K562 (cell line): ENCODE results near the gene DPM1. TPM values are rescaled to one million over a fixed set of nuclear protein-coding genes. Genes with fewer than 3 reads are reported as not detected.
A peak's percentile ranks its signal among the peaks of the same experiment; 100 is the strongest.

Experiments
- CREB1 ChIP-seq, 2 experiments: sonication (generic) in 1 of 2; formaldehyde crosslinking in 1 of 2; IDR thresholded peaks; 2 replicates each; pipeline versions ENCODE4 v1.6.1 to v1.8.0; 2012 to 2022; ENCODE audit warnings: inconsistent platforms in 1 of 2, mild to moderate bottlenecking in 1 of 2, missing genetic modification reagents in 1 of 2, moderate library complexity in 1 of 2
- FOXA3 ChIP-seq, 2 experiments: fragments of 450-650 bp in 1 of 2; sonication (generic) in 1 of 2; formaldehyde crosslinking; IDR thresholded peaks in 1 of 2; conservative IDR thresholded peaks in 1 of 2; 2 replicates each; pipeline versions ENCODE4 v1.4.0 to v1.8.0; 2020 to 2022; ENCODE audit warnings: mild to moderate bottlenecking in 2 of 2, missing genetic modification reagents in 1 of 2
- GABPB1 ChIP-seq: sonication (generic); formaldehyde crosslinking; IDR thresholded peaks from 2 replicates; pipeline ENCODE4 v1.8.0; 2022; ENCODE audit warnings: mild to moderate bottlenecking, missing genetic modification reagents
- NELFE ChIP-seq: IDR thresholded peaks from 2 replicates; pipeline ENCODE4 v1.6.1; 2011; ENCODE audit warnings: mild to moderate bottlenecking; ENCODE audit not compliant: insufficient read depth, insufficient read length
- NONO ChIP-seq, 2 experiments: fragments of 200-400 bp in 1 of 2; fragments of 450-650 bp in 1 of 2; formaldehyde crosslinking in 1 of 2; IDR thresholded peaks; 2 replicates each; pipeline ENCODE4 v1.6.1; 2017; ENCODE audit warnings: low read depth in 2 of 2, mild to moderate bottlenecking in 2 of 2, moderate library complexity in 2 of 2, low read length in 1 of 2
- PTTG1 ChIP-seq: fragments of 450-650 bp; IDR thresholded peaks from 2 replicates; pipeline ENCODE4 v1.6.1; 2016; ENCODE audit warnings: low read depth, mild to moderate bottlenecking, missing genetic modification characterization, missing compliant biosample characterization
- THRAP3 ChIP-seq: fragments of 450-650 bp; IDR thresholded peaks from 2 replicates; pipeline ENCODE4 v1.6.1; 2016; ENCODE audit warnings: mild to moderate bottlenecking, inconsistent platforms, borderline replicate concordance
- YBX1 ChIP-seq: fragments of 450-650 bp; IDR thresholded peaks from 2 replicates; pipeline ENCODE4 v1.7.1; 2016; ENCODE audit warnings: mild to moderate bottlenecking
- ZNF41 ChIP-seq: fragments of 250-450 bp; sonication (Bioruptor Pico); conservative IDR thresholded peaks from 2 replicates; pipeline ENCODE4 v1.4.0; 2020; ENCODE audit warnings: mild to moderate bottlenecking
- ZNF444 ChIP-seq: fragments of 250-450 bp; sonication (Bioruptor Pico); IDR thresholded peaks from 2 replicates; pipeline ENCODE4 v1.4.0; 2020; ENCODE audit warnings: mild to moderate bottlenecking, moderate library complexity
- ZNF583 ChIP-seq: fragments of 250-450 bp; sonication (Bioruptor Pico); IDR thresholded peaks from 2 replicates; pipeline ENCODE4 v1.4.0; 2020
- ZNF584 ChIP-seq: fragments of 200-800 bp; sonication (Bioruptor generic); IDR thresholded peaks from 2 replicates; pipeline ENCODE4 v1.6.1; 2016; ENCODE audit warnings: low read depth, mild to moderate bottlenecking, missing genetic modification characterization, missing compliant biosample characterization
- ZSCAN32 ChIP-seq: fragments of 450-650 bp; formaldehyde crosslinking; IDR thresholded peaks from 2 replicates; pipeline ENCODE4 v1.4.0; 2020; ENCODE audit warnings: mild to moderate bottlenecking, moderate library complexity
- polyA plus RNA-seq, 8 experiments: library from polyadenylated mRNA; depleted of rRNA in 4 of 8; stranded (reverse) in 5 of 8; unstranded in 3 of 8; fragments of >200 nt; fragmentation: Nextera tagmentation in 2 of 8; fragmentation: Illumina TruSeq in 1 of 8; extraction: Ambion mirVana in 2 of 8; extraction: Trizol in 1 of 8; gene quantifications; 2 replicates each; pipeline versions ENCODE4 v1.2.1 to v1.2.3, GENCODE V29; 2011 to 2014; ENCODE audit warnings: inconsistent platforms in 1 of 8, missing spikeins in 1 of 8
- total RNA-seq, 7 experiments: library from RNA; depleted of rRNA in 6 of 7; stranded (reverse); fragments of >200 nt in 6 of 7; fragmentation: Illumina TruSeq in 2 of 7; extraction: Trizol in 2 of 7; gene quantifications; 2 replicates each; pipeline versions ENCODE4 v1.2.1 to v1.2.3, GENCODE V29; 2011 to 2021; ENCODE audit warnings: low replicate concordance in 1 of 7
- TF ChIP-seq, protein P1 (sequence below): fragments of 250-450 bp; sonication (Bioruptor Pico); IDR thresholded peaks from 2 replicates; pipeline ENCODE4 v1.8.0; 2022; ENCODE audit warnings: inconsistent platforms
- TF ChIP-seq, protein P2 (sequence below): fragments of 250-450 bp; sonication (Bioruptor Pico); IDR thresholded peaks from 2 replicates; pipeline ENCODE4 v1.8.0; 2022; ENCODE audit warnings: inconsistent platforms, mild to moderate bottlenecking, moderate library complexity, borderline replicate concordance
- TF ChIP-seq, protein P3 (sequence below), 3 experiments: fragments of 200-800 bp in 1 of 3; fragments of 250-450 bp in 1 of 3; fragments of 450-650 bp in 1 of 3; sonication (Bioruptor Pico) in 1 of 3; sonication (Bioruptor generic) in 1 of 3; formaldehyde crosslinking in 1 of 3; IDR thresholded peaks; 2 replicates each; pipeline versions ENCODE4 v1.6.1 to v1.8.0; 2016 to 2022; ENCODE audit warnings: mild to moderate bottlenecking in 2 of 3, missing genetic modification characterization in 2 of 3, missing compliant biosample characterization in 1 of 3, moderate library complexity in 1 of 3
- TF ChIP-seq, protein P4 (sequence below): fragments of 250-450 bp; sonication (Bioruptor Pico); IDR thresholded peaks from 2 replicates; pipeline ENCODE4 v1.8.0; 2021; ENCODE audit warnings: moderate library complexity, mild to moderate bottlenecking, inconsistent platforms
- TF ChIP-seq, protein P5 (sequence below): sonication (generic); formaldehyde crosslinking; IDR thresholded peaks from 2 replicates; pipeline ENCODE4 v1.8.0; 2022; ENCODE audit warnings: missing genetic modification reagents, mild to moderate bottlenecking, borderline replicate concordance

Gene DPM1
- total and polyA plus RNA-seq, 9 of the 15 experiments (the other 6 are each of a cell fraction or from before 2014, with no cell fraction given) = 75.2 to 190 (median 153) TPM

DNA sequence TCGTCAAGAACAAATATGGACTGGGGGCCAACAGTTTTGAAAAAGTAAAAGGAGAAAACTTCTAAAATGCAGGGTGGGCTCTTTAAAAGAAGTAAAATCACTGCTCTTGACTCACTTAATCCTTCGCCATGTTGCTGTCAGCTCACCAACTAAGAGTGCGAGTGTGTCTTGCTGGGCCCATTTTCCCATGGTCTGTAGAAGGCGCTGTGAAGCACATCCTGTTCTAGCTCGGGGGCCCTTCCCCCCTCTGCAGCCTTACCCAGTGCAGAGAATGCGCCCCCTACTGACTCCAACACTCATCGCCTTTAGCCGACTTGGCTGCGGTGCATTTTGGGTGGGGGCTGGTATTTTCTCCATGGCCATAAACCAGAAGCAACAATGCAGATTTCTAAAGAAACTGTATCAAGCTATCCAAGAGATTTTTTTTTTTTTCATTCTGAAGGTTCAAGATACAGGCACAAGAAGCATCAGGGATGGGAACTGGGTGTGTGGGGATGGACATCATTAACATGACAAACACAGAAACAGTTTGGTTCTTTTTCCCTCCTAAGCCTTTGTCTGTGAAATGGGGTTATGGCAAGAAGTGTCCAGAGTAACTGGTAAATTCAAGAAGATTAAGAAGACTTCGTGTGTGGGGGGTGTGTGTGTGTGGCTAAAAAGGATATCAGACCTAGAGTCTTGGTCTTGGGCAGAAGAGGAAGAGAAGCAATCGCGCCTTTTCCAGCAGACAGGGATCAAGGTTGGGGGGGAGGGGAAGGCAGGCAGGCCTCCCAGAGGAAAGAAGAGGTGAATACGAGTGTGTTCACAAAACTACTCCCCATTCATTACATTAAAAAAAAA, 28.8 kb downstream of the DPM1 start (continued):
- TF ChIP-seq, protein P1, sequence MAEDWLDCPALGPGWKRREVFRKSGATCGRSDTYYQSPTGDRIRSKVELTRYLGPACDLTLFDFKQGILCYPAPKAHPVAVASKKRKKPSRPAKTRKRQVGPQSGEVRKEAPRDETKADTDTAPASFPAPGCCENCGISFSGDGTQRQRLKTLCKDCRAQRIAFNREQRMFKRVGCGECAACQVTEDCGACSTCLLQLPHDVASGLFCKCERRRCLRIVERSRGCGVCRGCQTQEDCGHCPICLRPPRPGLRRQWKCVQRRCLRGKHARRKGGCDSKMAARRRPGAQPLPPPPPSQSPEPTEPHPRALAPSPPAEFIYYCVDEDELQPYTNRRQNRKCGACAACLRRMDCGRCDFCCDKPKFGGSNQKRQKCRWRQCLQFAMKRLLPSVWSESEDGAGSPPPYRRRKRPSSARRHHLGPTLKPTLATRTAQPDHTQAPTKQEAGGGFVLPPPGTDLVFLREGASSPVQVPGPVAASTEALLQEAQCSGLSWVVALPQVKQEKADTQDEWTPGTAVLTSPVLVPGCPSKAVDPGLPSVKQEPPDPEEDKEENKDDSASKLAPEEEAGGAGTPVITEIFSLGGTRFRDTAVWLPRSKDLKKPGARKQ (CRISPR knock-in tag) = no peak
- TF ChIP-seq ZNF41 (CRISPR knock-in tag) (no peak; the same call in 1 of the 2 replicates), ZNF444 (CRISPR knock-in tag) (no peak), ZNF584 (CRISPR knock-in tag) (no peak), NELFE (no peak), ZNF583 (CRISPR knock-in tag) (no peak), FOXA3 (CRISPR knock-in tag; conservative IDR thresholded peaks at IDR 0.05 in 1 of 2, IDR thresholded peaks at IDR 0.05 in 1 of 2) (no peak; a peak in 1 of 4 replicates), CREB1 (IDR thresholded peaks at IDR 0.05) (peak; percentile 59), CREB1 (CRISPR knock-in tag; IDR thresholded peaks at IDR 0.05) (peak; percentile 74), THRAP3 (no peak), YBX1 (no peak), NONO (IDR thresholded peaks at IDR 0.05; ENCODE audit: low read depth in 2 of 2, low read length in 1 of 2) (peak in 1 of 2 experiments; percentile 54; a peak in 1 of 4 replicates), GABPB1 (CRISPR knock-in tag) (peak; percentile 88), ZSCAN32 (CRISPR knock-in tag) (no peak), PTTG1 (tag) (no peak)
- TF ChIP-seq, protein P2, sequence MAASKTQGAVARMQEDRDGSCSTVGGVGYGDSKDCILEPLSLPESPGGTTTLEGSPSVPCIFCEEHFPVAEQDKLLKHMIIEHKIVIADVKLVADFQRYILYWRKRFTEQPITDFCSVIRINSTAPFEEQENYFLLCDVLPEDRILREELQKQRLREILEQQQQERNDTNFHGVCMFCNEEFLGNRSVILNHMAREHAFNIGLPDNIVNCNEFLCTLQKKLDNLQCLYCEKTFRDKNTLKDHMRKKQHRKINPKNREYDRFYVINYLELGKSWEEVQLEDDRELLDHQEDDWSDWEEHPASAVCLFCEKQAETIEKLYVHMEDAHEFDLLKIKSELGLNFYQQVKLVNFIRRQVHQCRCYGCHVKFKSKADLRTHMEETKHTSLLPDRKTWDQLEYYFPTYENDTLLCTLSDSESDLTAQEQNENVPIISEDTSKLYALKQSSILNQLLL (CRISPR knock-in tag) = no peak
- TF ChIP-seq, protein P3, sequence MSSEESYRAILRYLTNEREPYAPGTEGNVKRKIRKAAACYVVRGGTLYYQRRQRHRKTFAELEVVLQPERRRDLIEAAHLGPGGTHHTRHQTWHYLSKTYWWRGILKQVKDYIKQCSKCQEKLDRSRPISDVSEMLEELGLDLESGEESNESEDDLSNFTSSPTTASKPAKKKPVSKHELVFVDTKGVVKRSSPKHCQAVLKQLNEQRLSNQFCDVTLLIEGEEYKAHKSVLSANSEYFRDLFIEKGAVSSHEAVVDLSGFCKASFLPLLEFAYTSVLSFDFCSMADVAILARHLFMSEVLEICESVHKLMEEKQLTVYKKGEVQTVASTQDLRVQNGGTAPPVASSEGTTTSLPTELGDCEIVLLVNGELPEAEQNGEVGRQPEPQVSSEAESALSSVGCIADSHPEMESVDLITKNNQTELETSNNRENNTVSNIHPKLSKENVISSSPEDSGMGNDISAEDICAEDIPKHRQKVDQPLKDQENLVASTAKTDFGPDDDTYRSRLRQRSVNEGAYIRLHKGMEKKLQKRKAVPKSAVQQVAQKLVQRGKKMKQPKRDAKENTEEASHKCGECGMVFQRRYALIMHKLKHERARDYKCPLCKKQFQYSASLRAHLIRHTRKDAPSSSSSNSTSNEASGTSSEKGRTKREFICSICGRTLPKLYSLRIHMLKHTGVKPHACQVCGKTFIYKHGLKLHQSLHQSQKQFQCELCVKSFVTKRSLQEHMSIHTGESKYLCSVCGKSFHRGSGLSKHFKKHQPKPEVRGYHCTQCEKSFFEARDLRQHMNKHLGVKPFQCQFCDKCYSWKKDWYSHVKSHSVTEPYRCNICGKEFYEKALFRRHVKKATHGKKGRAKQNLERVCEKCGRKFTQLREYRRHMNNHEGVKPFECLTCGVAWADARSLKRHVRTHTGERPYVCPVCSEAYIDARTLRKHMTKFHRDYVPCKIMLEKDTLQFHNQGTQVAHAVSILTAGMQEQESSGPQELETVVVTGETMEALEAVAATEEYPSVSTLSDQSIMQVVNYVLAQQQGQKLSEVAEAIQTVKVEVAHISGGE (CRISPR knock-in tag; IDR thresholded peaks at IDR 0.05) = no peak
- TF ChIP-seq, protein P4, sequence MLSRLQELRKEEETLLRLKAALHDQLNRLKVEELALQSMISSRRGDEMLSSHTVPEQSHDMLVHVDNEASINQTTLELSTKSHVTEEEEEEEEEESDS (CRISPR knock-in tag) = no peak
- TF ChIP-seq, protein P5, sequence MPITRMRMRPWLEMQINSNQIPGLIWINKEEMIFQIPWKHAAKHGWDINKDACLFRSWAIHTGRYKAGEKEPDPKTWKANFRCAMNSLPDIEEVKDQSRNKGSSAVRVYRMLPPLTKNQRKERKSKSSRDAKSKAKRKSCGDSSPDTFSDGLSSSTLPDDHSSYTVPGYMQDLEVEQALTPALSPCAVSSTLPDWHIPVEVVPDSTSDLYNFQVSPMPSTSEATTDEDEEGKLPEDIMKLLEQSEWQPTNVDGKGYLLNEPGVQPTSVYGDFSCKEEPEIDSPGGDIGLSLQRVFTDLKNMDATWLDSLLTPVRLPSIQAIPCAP (CRISPR knock-in tag) = no peak
